ENCODE measurements around the gene DYRK1A. TPM values are rescaled to one million over a fixed set of nuclear protein-coding genes. Genes with fewer than 3 reads are reported as not detected.
"Not testable (repeated sequence)": the region's sequence is repeated elsewhere in the genome, so short reads cannot be mapped to it uniquely, and the experiment has no call there.

Gene DYRK1A
- polyA plus RNA-seq, 10 donors: 44.9 to 70.5 (median 54.9) TPM

DNA sequence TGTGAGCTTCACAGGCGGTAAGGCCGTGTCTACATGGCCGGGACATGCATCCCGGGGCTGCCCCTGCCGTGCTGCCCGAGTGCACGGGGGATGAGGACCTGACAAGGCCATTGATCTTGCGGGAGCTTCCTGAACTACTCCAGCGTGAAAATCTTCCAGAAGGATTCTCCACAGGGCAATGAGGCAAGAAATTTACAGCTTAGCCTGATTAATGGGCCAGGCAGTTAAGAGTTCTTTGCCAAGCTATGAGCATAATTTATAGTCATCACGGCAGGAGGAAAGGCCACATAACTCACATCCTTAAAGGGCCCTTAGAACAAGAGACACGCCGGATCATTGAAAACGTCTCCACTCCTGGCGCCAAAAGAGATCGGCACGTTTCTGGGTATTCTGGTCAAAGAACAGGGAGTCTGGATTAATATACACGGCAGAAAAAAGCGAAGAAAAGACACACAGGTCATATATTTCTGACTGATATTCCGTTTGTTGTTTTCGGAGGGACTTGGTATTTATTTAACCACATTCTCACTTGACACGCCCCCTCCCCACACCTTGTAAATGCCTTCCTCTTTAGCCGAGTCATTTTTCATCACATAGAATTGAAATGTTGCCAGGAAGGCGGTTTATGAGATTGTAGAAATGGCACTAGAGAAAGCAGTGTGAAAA, 180.5 kb downstream of the DYRK1A start:
- peak in 1 of 3 donors; percentile 48 for DNase-seq

- DNase-seq: no peak
These were observed 181.1 kb downstream of the DYRK1A start for GRCh38 chr21:37547615-37548200.

GRCh38 chr21:37548521-37548981, 182.0 kb downstream of the DYRK1A start:
- DNase-seq: no peak

DNA sequence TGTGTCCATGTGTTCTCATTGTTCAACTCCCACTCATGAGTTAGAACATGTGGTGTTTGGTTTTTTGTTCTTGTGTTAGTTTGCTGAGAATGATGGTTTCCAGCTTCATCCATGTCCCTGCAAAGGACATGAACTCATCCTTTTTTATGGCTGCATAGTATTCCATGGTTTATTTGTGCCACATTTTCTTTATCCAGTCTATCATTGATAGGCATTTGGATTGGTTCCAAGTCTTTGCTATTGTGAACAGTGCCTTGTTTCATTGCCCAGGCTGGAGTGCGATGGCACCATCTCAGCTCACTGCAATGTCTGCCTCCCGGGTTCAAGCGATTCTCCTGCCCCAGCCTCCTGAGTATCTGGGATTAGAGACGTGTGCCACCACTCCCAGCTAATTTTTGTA, 183.2 kb downstream of the DYRK1A start:
- not testable (repeated sequence) for DNase-seq

DNA sequence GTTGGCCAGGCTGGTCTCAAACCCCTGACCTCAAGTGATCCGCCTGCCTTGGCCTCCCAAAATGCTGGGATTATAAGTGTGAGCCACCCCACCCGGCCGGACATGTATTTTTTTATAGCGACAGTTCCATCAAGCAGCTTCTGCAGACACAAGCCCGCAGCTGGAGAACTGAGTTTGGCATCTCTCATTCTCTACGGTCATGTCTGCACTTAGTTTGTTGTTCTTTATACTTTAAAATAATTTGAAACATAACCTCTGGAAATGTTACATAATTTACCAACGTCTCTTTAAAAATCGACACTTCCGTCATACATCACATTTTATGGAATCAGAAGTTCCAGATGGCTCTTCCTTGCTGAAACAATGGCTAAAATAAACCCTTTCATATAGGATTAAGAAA, 183.6 kb downstream of the DYRK1A start:
- DNase-seq: peak in 1 of 3 donors; percentile 56

- peak in 1 of 3 donors; percentile 55 for DNase-seq
These were observed 184.2 kb downstream of the DYRK1A start for GRCh38 chr21:37550618-37551330.

DNA sequence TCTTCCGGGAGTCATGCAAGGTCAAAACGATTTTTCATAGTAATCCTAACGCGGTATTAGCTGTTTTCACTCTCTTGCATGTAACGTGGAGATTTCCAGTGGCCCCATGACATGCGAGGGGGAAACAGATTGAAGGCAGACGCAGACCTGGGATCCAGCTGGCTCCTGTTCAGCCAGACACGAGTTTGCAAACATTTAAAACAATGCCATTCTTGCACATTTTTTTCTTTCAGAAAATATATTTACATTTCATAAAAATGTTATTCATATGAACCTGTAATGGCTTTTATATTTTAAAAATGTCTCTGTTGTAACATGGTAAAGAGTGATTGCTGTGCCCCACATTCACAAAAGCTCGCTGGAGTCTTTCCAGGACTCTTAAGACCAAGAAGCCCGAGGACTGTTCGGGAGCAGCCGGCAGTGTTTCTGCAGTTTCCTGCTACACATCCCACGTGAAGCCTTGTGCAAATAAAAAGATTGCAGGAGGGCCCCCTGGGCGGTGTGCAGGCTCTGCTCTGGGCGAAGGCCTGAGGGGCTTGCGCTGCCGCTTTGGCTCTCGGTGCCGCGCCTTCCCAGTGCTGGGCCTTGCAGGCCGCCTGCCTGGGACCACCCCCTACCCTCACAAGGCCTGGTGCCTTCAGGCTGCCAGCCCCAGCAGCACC, 184.9 kb downstream of the DYRK1A start:
- DNase-seq: peak in 2 of 3 donors; percentile 38 to 75

DNA sequence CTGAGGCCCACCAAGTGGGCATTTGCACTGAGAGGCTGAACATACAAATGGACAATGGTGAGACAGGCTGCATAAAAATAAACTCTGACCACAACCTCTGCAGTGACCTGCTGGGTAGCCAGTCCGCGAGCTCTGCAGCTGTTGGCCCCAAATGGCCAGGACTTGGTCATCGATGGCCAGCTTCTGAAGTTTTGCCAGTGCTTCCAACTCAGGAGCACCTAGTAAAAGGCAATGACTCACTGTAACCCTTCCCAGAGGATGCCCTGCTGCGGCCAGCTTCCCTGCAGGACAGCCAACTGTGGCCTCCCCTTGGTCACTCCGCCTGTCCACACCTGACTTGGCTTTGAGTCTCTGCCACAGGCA, 185.4 kb downstream of the DYRK1A start:
- DNase-seq: no peak

- DNase-seq: no peak
These were observed 186.0 kb downstream of the DYRK1A start for GRCh38 chr21:37552496-37553029.

GRCh38 chr21:37553078-37553481, 186.5 kb downstream of the DYRK1A start:
- no peak for DNase-seq

DNA sequence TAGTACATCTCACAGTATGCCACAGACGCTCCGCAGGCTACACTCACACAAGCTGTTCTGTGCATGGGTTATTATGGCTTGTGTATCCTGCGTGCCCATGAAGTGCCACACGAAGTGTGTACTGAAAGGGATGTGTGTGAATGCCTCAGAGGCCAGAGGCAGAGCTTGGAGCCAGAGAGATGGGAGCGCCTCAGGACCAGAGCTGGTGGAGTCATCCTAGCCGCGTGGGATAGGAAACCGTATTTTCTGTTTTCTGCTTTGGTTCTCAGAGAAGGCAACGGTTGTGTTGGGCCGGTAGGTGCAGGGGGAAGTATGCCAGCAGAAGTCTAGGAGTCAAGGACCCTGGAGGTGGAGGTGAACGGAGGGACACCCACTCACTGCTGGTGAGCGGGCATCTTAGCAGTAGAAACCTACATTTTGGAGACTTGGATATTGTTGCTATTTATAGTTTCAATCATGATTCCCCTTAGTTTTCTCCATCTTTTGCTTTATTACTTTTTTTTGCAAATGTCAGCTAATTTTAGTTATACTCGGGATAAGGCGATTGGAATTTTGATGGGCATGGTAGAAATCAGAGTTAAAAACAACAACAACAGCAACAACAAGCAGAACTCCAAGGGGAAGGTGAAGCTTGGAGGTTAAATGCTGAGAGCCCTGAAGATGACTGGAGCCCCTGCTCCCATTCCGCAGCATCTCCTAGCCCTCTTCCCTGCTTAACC, 188.2 kb downstream of the DYRK1A start:
- DNase-seq: no peak

DNA sequence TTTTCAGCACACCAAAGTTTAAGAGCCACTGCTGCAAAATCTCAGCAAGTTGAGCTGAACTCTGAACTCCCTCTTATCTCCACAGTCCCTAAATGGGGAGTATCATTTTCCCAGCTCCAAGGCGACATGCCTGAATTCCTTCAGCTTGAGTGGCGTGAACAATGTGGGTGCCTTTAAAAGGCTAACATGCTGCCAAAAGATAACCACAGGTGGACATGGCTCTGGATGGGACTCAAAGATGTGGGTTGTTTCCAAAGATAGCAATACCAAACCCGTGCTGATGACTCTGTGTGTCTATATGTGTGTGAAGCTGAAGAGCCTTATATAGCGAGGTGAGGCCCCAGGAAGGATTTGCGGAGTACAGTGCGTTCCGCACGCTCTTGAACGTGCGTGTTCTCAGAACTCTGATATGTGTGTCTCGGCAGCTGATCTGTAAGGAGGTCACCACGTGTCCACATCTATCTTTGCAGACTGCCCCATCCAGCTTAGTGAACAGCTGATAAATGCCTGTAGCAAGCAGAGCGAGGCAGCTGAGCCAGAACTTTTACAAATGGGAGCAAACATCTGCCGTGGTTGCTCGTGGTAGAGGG, 189.2 kb downstream of the DYRK1A start:
- peak; percentile 58 to 80 (median 69) for DNase-seq

DNA sequence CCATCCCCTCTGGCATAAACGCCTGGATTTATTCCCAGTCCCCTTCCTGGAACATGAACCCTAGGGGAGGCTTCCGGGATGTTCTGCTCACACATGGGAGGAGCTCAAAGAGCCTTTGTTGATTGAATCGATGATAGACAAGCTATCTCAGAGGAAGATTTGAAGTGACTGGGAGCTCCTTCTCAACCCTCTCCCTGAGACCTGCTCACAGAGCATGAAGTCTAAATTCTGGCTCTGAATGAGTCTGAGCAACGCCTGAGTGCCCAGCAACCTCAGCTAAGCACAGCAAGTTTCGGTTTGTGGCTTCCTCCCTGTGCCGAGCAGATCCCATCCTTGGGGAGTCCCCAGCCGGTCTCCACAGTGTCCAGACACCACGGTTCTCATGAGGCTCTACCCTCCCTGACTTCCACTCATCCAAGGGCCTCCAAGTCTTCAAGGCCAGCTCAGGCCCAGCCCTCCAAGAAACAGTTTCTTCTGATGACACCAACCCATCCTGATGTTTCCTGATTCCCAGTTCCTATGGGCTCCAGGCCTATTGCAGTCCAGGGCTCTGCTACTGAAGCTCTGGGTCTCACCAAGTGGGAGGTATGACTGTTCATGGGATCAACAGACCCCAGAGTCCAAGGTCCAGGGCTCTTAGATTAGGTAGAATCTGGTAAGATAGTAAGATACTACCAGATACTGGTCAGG, 190.8 kb downstream of the DYRK1A start:
- DNase-seq: no peak

GRCh38 chr21:37558676-37559211, 192.2 kb downstream of the DYRK1A start:
- no peak for DNase-seq

- DNase-seq: no peak
These were observed 193.8 kb downstream of the DYRK1A start for GRCh38 chr21:37560385-37560784.

DNA sequence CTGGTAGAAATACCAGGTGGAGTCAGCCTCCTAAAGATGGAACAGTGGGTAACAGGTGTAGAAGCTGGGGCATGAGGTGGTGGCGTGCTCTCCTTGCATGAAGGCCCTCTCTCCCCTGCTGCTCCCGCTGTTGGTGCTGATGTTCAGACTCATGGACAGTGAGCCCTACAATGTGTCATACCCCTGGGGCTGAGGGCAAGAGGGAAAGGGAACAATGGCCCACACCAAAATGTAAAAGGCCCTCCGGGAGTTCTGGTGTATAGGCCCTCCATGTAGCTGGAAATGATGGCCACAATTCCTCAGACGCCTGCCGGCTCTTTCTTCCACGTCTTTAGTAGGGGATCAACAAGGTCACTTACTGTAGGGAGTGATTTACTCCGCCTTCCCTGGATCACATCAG, 194.9 kb downstream of the DYRK1A start:
- DNase-seq: no peak

- DNase-seq: no peak
These were observed 195.7 kb downstream of the DYRK1A start for GRCh38 chr21:37561941-37562919.

DNA sequence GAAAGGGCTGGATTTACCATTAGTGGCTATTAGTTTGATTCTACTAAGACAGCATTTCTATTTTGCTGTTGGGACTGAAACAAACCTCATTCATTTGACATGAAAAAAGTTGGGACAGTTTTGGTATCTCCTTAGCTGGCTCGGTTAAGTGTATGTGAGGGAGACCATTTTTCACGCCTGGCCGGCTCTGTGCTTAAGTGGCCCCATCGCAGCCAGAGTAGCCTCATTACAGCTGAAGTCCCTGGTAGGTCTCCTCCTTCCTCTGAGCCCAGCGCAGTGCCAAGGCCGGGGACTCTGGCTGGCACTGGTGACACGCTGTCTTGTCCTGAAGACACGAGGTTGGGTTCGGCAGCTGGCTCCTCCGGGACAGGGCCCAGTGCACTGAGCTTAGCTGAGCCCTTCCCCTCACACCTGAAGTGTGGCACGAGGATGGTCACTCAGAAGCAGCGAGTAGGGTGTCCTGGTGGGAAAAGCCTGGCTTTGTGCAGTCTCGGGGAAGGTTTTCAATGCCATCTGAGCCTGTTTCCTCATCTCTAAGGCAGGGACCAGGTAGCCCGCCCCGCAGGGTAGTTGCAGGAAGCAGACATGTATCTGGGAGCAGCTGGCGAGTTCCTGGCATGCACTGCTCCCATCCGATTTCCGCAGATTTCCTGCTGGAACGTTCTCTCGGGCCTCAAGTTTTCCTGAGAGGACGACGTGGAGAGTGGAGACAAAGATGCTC, 196.5 kb downstream of the DYRK1A start:
- no peak for DNase-seq
